ENCODE data around the gene SETD1A.

The SETD1A gene

DNA sequence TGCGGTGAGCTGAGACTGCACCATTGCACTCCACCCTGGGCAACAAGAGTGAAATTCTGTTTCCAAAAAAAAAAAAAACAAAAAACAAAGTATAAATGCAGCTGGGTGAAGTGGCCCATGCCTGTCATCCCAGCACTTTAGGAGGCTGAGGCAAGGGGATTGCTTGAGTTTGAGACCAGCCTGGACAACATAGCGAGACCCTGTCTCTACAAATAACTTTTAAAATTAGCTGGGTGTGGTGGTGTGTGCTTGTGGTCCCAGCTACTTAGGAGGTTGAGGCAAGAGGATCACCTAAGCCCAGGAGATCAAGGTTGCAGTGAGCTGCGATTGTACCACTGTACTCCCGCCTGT lies 65.7 kb downstream of the SETD1A start:
- no peak for DNase-seq
- no peaks in the 10 kb centered on the region for H3K27me3 Mint-ChIP-seq
- peak overlapping the region in 1 of 2 donors; percentile 27 for H3K27ac Mint-ChIP-seq
- ATAC-seq, result no peak
- H3K9me3 Mint-ChIP-seq, result no peaks in the 10 kb centered on the region
- peaks cover 7% of the 10 kb centered on the region for H3K4me1 Mint-ChIP-seq
- H3K4me3 Mint-ChIP-seq, result no peak overlapping the region

DNA sequence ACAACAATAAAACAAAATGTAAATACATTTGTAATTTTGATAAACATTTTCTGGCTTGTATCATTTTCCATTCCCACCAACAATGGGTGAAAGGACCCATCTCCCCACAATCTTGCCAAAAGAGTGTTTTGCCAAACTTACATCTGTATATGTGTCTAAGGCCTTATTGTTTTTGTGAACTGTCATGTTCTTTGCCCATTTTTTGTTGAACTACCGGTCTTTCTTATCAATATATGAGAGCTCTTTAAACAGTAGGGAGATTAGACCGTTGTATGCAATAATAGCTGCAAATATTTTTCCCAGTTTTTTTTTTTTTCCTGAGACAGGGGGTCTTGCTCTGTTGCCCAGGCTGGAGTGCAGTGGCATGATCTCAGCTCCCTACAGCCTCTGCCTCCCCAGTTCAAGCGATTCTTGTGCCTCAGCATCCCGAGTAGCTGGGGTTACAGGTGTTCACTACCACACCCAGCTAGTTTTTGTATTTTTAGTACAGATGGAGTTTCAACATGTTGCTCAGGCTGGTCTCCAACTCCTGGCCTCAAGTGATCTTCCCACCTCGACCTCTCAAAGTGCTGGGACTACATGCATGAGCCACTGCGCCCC lies 66.2 kb downstream of the SETD1A start:
- Mint-ChIP-seq H3K9me3 (no peaks in the 10 kb centered on the region), H3K4me1 (peaks cover 7% of the 10 kb centered on the region), H3K4me3 (no peak overlapping the region), H3K27me3 (no peaks in the 10 kb centered on the region), H3K27ac (peak overlapping the region; percentile 3 to 28)
- ATAC-seq (no peak), DNase-seq (no peak)

DNA sequence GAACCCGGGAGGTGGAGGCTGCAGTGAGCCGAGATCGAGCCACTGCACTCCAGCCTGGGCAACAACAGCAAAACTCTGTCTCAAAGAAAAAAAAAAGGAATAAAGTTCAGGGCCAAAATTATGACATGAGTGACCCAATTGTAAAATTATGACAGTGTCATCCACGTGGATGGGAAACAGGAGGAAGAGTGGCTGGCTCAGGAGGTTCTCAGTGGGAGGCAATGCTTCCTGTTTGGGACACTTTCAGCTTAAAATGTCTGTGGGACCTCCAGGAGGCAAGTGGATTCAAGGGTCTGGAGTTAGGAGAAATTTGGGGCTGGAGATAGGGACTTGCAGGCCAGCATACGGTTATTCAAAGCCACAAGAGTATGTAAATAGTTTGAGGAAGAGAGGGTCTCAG lies 67.8 kb downstream of the SETD1A start:
- DNase-seq, result no peak
- no peaks in the 10 kb centered on the region for H3K27me3 Mint-ChIP-seq
- no peak overlapping the region for H3K4me3 Mint-ChIP-seq
- no peak for ATAC-seq
- H3K9me3 Mint-ChIP-seq, result no peaks in the 10 kb centered on the region
- H3K4me1 Mint-ChIP-seq, result peaks cover 7% of the 10 kb centered on the region
- H3K27ac Mint-ChIP-seq, result no peak overlapping the region

DNA sequence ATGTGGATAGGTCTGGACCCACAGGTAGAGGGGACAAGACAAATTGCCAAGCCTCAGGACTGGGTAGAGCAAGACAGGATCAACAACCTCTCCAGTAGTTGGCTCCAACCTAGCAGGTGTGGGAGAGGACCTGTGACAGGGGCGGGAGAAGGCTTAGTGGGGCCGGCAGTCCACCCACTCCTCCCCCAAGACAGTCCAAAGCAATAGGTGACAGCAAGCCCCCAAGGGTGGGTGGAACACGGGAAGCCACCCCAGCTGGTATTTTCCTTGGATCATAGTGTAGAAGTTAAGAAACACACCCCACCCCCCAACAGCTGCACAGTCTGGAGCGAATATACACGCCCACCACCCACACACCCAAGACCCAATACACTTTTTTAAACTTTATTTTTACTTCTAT lies 71.7 kb downstream of the SETD1A start:
- H3K4me3 Mint-ChIP-seq, result no peak overlapping the region
- H3K27me3 Mint-ChIP-seq, result no peaks in the 10 kb centered on the region
- no peak overlapping the region for H3K27ac Mint-ChIP-seq
- ATAC-seq (no peak), DNase-seq (no peak)
- no peaks in the 10 kb centered on the region for H3K9me3 Mint-ChIP-seq
- H3K4me1 Mint-ChIP-seq, result peaks cover 22% of the 10 kb centered on the region

DNA sequence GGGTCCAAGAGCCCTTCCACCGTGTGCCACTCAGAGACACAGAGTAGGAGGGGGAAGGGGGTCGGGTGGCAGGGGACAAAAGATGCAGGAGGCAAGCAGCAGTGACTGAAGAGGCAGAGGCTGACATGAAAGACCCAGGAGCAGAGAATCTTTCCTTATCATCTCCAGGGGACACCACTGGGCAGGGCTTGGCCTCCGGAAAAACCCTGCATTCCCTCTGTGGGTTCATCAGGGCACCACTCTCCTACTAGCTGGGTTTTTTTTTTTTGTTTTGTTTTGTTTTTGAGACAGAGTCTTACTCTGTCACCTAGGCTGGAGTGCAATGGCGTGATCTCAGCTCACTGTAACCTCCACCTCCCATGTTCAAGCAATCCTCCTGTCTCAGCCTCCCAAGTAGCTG lies 73.7 kb downstream of the SETD1A start:
- no peak overlapping the region for H3K27ac Mint-ChIP-seq
- no peak for ATAC-seq
- H3K4me3 Mint-ChIP-seq, result no peak overlapping the region

DNA sequence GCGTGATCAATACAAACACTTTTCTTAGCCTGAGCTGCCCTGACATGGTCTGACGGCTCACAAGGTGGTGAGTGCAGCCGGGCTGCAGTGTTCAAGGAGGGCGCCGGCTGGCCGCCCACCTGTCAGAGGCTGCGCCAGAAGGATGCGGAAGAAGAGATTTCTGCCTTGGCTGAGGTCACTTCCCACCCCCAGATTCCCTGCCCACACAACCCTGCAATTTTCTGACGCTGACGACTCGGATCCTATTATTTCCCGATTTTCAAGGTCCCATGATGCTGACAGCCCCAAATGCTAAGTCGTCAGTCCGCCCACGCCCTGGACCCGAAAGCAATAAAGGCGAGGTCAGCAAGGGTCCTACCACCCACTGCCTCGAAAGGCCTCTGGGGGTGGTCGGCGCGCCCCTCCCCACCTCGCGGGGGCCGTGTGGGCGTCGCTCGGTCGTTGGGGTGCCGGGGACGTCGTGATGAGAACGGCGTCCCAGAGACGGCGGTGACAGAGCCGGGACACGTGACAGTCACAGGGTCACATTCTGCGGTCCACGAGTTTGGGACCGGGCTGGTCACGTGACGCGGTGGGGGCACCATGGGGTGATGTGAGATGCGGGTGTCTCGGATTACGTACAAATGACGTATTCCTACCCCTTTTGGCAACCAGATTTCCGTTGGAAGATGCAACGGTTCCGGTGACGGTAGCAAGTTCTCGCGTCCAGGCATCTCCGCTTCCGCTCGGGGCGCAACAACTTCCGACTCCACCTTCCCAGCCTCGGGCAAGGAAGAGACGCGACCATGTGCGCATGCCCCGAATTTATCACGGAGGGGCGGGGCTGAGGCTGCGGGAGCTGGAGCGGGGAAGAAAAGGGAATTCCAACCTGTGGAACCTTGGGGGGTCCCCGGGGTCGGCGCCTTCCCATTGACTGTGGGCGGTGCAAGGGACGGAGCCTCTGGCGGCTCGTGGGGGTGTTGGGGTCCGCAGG lies 75.5 kb downstream of the SETD1A start, which contains the start of gene STX4:
Gene STX4 (plus strand): TSS at position 823 of the 973 bp plus-strand sequence. CDS start 248 bp downstream, outside the sequence.
- H3K27ac Mint-ChIP-seq, result peak within 1 kb of the TSS; percentile 91 to 94
- DNase-seq (peak; percentile 91 to 97), ATAC-seq (peak; percentile 89)
- no peaks in the 10 kb centered on the region for H3K9me3 Mint-ChIP-seq
- peak within 1 kb of the TSS; percentile 90 to 91 for H3K4me3 Mint-ChIP-seq
- peaks cover 28% of the 10 kb centered on the region for H3K4me1 Mint-ChIP-seq
- no peaks in the 10 kb centered on the region for H3K27me3 Mint-ChIP-seq

More for the DNA sequence above, 73.7 kb downstream of the SETD1A start:
- no peaks in the 10 kb centered on the region for H3K27me3 Mint-ChIP-seq
- H3K4me1 Mint-ChIP-seq, result peaks cover 28% of the 10 kb centered on the region
- DNase-seq, result no peak
- no peaks in the 10 kb centered on the region for H3K9me3 Mint-ChIP-seq

DNA sequence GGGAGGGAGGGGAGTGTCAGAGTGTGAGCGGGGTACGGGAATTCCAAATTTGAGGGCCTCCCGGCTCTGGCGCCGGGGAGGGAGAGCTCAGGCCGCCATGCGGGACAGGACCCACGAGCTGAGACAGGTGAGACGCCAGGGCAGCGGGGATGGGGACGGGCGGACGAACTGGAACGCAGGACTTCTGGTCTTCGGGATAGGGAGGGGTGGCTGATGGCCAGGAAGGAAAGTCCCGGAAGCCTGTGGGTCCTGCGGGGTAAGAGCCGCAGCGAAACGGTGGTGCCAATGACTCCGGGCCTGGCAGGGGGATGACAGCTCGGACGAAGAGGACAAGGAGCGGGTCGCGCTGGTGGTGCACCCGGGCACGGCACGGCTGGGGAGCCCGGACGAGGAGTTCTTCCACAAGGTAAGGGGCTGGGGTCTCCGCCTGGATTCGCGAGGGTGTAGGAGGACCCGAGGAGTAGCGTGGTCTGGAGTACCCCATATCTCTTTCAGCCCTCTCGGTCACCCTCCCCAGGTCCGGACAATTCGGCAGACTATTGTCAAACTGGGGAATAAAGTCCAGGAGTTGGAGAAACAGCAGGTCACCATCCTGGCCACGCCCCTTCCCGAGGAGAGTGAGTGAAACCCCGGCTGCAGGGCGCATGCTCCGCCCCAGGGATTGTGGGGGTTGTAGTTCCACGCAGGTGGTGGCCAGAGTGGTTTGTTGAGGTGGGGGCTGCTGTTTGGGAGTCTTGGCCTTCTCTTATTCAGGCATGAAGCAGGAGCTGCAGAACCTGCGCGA lies 76.3 kb downstream of the SETD1A start:
- no peaks in the 10 kb centered on the region for H3K9me3 Mint-ChIP-seq
- peak; percentile 81 to 85 for DNase-seq
- peak overlapping the region; percentile 90 to 91 for H3K4me3 Mint-ChIP-seq
- H3K4me1 Mint-ChIP-seq, result peaks cover 28% of the 10 kb centered on the region
- ATAC-seq, result peak; percentile 66
- no peaks in the 10 kb centered on the region for H3K27me3 Mint-ChIP-seq
- H3K27ac Mint-ChIP-seq, result peak overlapping the region; percentile 91 to 94

Data from stimulated activated naive CD8-positive, alpha-beta T cell treated with anti-CD3 and anti-CD28 coated beads, Interleukin-15, amount 100 ng/mL, for 72 hours (primary cell).